Mucosa of descending colon (tissue), 3 donors: ENCODE measurements around the gene DMAC2. TPM values are rescaled to one million over a fixed set of nuclear protein-coding genes. Genes with fewer than 3 reads are reported as not detected.

Experiments
- ATAC-seq: fragments of 200-7000 bp; cut with Tn5 transposase; one replicate; pipeline ENCODE4 v1.9.1; 2020; ENCODE audit warnings: mild to moderate bottlenecking, moderate library complexity
- DNase-seq, 3 donors: peaks; one replicate each; pipeline ENCODE4 v3.0.0-alpha.2; 2020
- H3K36me3 ChIP-seq: fragments of 200-600 bp; one replicate; pipeline ENCODE4 v1.8.0; 2021; ENCODE audit warnings: low read depth, mild to moderate bottlenecking
- H3K4me1 ChIP-seq: fragments of 200-600 bp; one replicate; pipeline ENCODE4 v1.8.0; 2021; ENCODE audit warnings: low read depth, mild to moderate bottlenecking
- H3K4me3 ChIP-seq: fragments of 200-600 bp; one replicate; pipeline ENCODE4 v1.8.0; 2021; ENCODE audit warnings: mild to moderate bottlenecking
- H3K9me3 ChIP-seq: fragments of 200-600 bp; one replicate; pipeline ENCODE4 v1.8.0; 2021; ENCODE audit warnings: mild to moderate bottlenecking
- CTCF ChIP-seq: fragments of 200-600 bp; IDR thresholded peaks from one replicate; pipeline ENCODE4 v1.8.0; 2022; ENCODE audit warnings: antibody characterized with exemption, mild to moderate bottlenecking
- intact Hi-C, 2 donors: fragments of 100-400 bp; cut with DNase I in 1 of 2; cut with micrococcal nuclease in 1 of 2; formaldehyde crosslinking; loops; one replicate each; pipeline versions ENCODE4 v1.11.0 to v1.11.1; 2022; cut with DNase I, micrococcal nuclease
- total RNA-seq, 3 donors: library from RNA; stranded (reverse); fragmentation: NEBNext Ultra II Directional in 2 of 3; extraction: Animal tissue kit (Norgen Biotek cat#: 25700) in 2 of 3; gene quantifications; one replicate each; pipeline versions ENCODE4 v1.2.1 to v1.2.4, GENCODE V29; 2021 to 2023
- donor health status: DM: no; HTN: no; CAD: no; lungs with moderate emphysema.
- donor health status: DM: no; HTN: no; CAD: no.
- donor health status: DM: no; HTN: yes; CAD: no.

Gene DMAC2
- total RNA-seq, 3 donors from 2014 or later = 38.9 to 61.0 (median 47.5) TPM

GRCh38 chr19:41399091-41399490 lies 40.6 kb downstream of the DMAC2 start:
- peaks cover 13% of the 10 kb centered on the region for H3K4me1 ChIP-seq
- no peak for ATAC-seq

GRCh38 chr19:41398598-41398997 lies 41.1 kb downstream of the DMAC2 start:
- intact Hi-C loops = no loop called here
- no peak for ATAC-seq
- DNase-seq = no peak
- H3K9me3 ChIP-seq = no peaks in the 10 kb centered on the region
- no peak overlapping the region for H3K4me3 ChIP-seq
- H3K4me1 ChIP-seq = peaks cover 13% of the 10 kb centered on the region
- no peak for TF ChIP-seq CTCF
- no peaks in the 10 kb centered on the region for H3K36me3 ChIP-seq

More at GRCh38 chr19:41399091-41399490, 40.6 kb downstream of the DMAC2 start:
- no peak for DNase-seq
- H3K36me3 ChIP-seq = no peaks in the 10 kb centered on the region
- intact Hi-C loops = no loop called here
- H3K9me3 ChIP-seq = no peaks in the 10 kb centered on the region
- TF ChIP-seq CTCF = no peak
- H3K4me3 ChIP-seq = no peak overlapping the region

- ATAC-seq (no peak), DNase-seq (no peak)
- peak overlapping the region; percentile 87 for H3K4me3 ChIP-seq
- H3K9me3 ChIP-seq = no peaks in the 10 kb centered on the region
- H3K36me3 ChIP-seq = no peaks in the 10 kb centered on the region
- H3K4me1 ChIP-seq = peaks cover 13% of the 10 kb centered on the region
- TF ChIP-seq CTCF = no peak
- intact Hi-C loops = no loop called here
Observed at GRCh38 chr19:41398050-41398418, 41.7 kb downstream of the DMAC2 start.

GRCh38 chr19:41397086-41398049 lies 42.3 kb downstream of the DMAC2 start, which contains the start of the genes BCKDHA and EXOSC5:
TSS of gene BCKDHA (plus strand) at chr19:41397818. CDS start at chr19:41397828, 10 bp downstream.
TSS of gene EXOSC5 (minus strand) at chr19:41397359. CDS start at chr19:41397328, 31 bp downstream.
- DNase-seq (peak; percentile 98 to 100 (median 99)), ATAC-seq (peak; percentile 100)
- no peak for TF ChIP-seq CTCF
- Histone ChIP-seq H3K4me1 (peaks cover 13% of the 10 kb centered on the region), H3K4me3 (peak within 1 kb of the TSS; percentile 87), H3K36me3 (no peaks in the 10 kb centered on the region), H3K9me3 (no peaks in the 10 kb centered on the region)
- intact Hi-C loops = no loop called here

GRCh38 chr19:41395355-41395754 lies 44.4 kb downstream of the DMAC2 start:
- Histone ChIP-seq H3K4me3 (no peak overlapping the region), H3K9me3 (no peaks in the 10 kb centered on the region), H3K4me1 (peaks cover 13% of the 10 kb centered on the region), H3K36me3 (peaks cover 5% of the 10 kb centered on the region)
- DNase-seq (no peak), ATAC-seq (no peak)
- intact Hi-C loops = no loop called here
- no peak for TF ChIP-seq CTCF
